NB4 (cell line): ENCODE results near the gene NRDC.

ENCODE experiments used
- POLR2A ChIP-seq: IDR thresholded peaks from 2 replicates; pipeline ENCODE4 v1.6.1; 2011; ENCODE audit warnings: mild to moderate bottlenecking; ENCODE audit not compliant: insufficient read length; ENCODE audit errors: extremely low read depth
- TF ChIP-seq, protein P1 (sequence below): IDR thresholded peaks from one replicate; pipeline ENCODE4 v1.5.1; 2012; ENCODE audit warnings: low read depth, low read length
- TF ChIP-seq, protein P2 (sequence below): IDR thresholded peaks from 2 replicates; pipeline ENCODE4 v1.6.1; 2011; ENCODE audit warnings: low read depth, low read length

GRCh38 chr1:51902456-51902855 lies 23.9 kb upstream of the NRDC start:
- TF ChIP-seq, protein P1, sequence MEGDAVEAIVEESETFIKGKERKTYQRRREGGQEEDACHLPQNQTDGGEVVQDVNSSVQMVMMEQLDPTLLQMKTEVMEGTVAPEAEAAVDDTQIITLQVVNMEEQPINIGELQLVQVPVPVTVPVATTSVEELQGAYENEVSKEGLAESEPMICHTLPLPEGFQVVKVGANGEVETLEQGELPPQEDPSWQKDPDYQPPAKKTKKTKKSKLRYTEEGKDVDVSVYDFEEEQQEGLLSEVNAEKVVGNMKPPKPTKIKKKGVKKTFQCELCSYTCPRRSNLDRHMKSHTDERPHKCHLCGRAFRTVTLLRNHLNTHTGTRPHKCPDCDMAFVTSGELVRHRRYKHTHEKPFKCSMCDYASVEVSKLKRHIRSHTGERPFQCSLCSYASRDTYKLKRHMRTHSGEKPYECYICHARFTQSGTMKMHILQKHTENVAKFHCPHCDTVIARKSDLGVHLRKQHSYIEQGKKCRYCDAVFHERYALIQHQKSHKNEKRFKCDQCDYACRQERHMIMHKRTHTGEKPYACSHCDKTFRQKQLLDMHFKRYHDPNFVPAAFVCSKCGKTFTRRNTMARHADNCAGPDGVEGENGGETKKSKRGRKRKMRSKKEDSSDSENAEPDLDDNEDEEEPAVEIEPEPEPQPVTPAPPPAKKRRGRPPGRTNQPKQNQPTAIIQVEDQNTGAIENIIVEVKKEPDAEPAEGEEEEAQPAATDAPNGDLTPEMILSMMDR = no peak
- TF ChIP-seq POLR2A = no peak
- TF ChIP-seq, protein P2, sequence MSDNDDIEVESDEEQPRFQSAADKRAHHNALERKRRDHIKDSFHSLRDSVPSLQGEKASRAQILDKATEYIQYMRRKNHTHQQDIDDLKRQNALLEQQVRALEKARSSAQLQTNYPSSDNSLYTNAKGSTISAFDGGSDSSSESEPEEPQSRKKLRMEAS = no peak
